Aorta (tissue), 5 donors: ENCODE results near the gene GPHN. TPM values are rescaled to one million over a fixed set of nuclear protein-coding genes. Genes with fewer than 3 reads are reported as not detected.

ENCODE experiments used
- ATAC-seq: fragments of 200-7000 bp; cut with Tn5 transposase; one replicate; pipeline ENCODE4 v1.9.1; 2022; ENCODE audit warnings: moderate library complexity; ENCODE audit not compliant: low FRiP score
- DNase-seq, 2 donors: peaks; one replicate each; pipeline ENCODE4 v3.0.0-alpha.2; 2020
- H3K27ac ChIP-seq, 2 donors: one replicate each; pipeline ENCODE4 v1.5.1; 2013; ENCODE audit warnings: low read length in 2 of 2, mild to moderate bottlenecking in 2 of 2, moderate library complexity in 2 of 2, control low read depth in 1 of 2, inconsistent platforms in 1 of 2, low read depth in 1 of 2
- H3K27me3 ChIP-seq, 2 donors: one replicate each; pipeline ENCODE4 v1.6.1; 2013; ENCODE audit warnings: control low read depth in 1 of 2, low read length in 1 of 2, mild to moderate bottlenecking in 1 of 2, moderate library complexity in 1 of 2; ENCODE audit not compliant: insufficient read depth in 2 of 2, control insufficient read depth in 1 of 2
- H3K36me3 ChIP-seq, 2 donors: one replicate each; pipeline ENCODE4 v1.6.1; 2013; ENCODE audit warnings: control low read depth in 1 of 2, low read length in 1 of 2, mild to moderate bottlenecking in 1 of 2; ENCODE audit not compliant: insufficient read depth in 2 of 2, control insufficient read depth in 1 of 2
- H3K4me1 ChIP-seq, 2 donors: one replicate each; pipeline ENCODE4 v1.6.1; 2013; ENCODE audit warnings: low read length in 2 of 2, control low read depth in 1 of 2, mild to moderate bottlenecking in 1 of 2, moderate library complexity in 1 of 2; ENCODE audit not compliant: insufficient read depth in 2 of 2, control insufficient read depth in 1 of 2
- H3K4me3 ChIP-seq, 2 donors: one replicate each; pipeline ENCODE4 v1.5.1; 2013; ENCODE audit warnings: low read length in 2 of 2, control low read depth in 1 of 2, mild to moderate bottlenecking in 1 of 2
- H3K9me3 ChIP-seq: one replicate; pipeline ENCODE4 v1.6.1; 2013; ENCODE audit warnings: mild to moderate bottlenecking, low read length; ENCODE audit not compliant: control insufficient read depth
- WGBS, 2 donors: extraction: QIAGEN DNeasy Blood & Tissue Kit; methylation state at CpG; one replicate each; pipeline ENCODE4 v1.1.7; 2013; 5-methylcytosine and 5-hydroxymethylcytosine counted together
- intact Hi-C, 2 donors: fragments of 100-400 bp; cut with DNase I; formaldehyde crosslinking; loops; one replicate each; pipeline versions ENCODE4 v1.14.2 to v1.15.0; 2022
- polyA plus RNA-seq, 2 donors: library from polyadenylated mRNA; stranded (reverse); fragments of 200-250 nt; gene quantifications; one replicate each; pipeline ENCODE4 v1.2.3, GENCODE V29; 2013
- total RNA-seq, 2 donors: library from RNA; stranded (reverse); fragmentation: NEBNext Ultra II Directional; extraction: Animal tissue kit (Norgen Biotek cat#: 25700); gene quantifications; one replicate each; pipeline ENCODE4 v1.2.1, GENCODE V29; 2021
- donor health status: healthy with polysubstance abuse.
- donor health status: Bipolar disorder and iron deficiency.
- donor health status: DM: no; HTN: no; CAD: no.
- donor health status: DM: no; HTN: no; CAD: no.
- donor health status: DM: yes; HTN: yes; CAD: no.

GPHN gene
- total and polyA plus RNA-seq, 4 donors, result 6.3 to 22.2 (median 14.4) TPM

DNA sequence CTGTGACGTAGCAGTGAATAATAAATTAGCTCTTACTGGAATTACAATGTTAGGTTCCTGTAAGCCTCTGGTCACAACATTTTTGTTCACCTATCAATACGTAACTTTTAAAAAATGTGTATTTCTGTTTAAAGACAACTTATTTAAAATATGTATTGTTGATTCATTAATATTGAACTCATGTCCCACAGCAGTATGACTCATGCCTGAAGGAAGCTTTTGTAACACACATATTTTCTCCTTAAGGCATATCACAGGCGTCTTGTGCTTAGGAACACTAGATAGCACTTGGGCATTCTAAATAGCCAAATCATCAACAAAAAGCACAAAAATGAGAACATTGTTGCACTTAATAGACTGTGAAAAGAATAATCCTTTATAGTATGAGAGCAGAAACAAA lies 92.5 kb downstream of the GPHN start:
- 88 to 91% methylated on average over 3 of the region's 3 CpGs for WGBS, 2 donors
- Histone ChIP-seq H3K36me3 (no peaks in the 10 kb centered on the region), H3K9me3 (no peaks in the 10 kb centered on the region), H3K27me3 (no peaks in the 10 kb centered on the region), H3K4me1 (no peaks in the 10 kb centered on the region), H3K27ac (no peak overlapping the region), H3K4me3 (no peak overlapping the region)
- intact Hi-C loops, result no loop called here
- DNase-seq (no peak), ATAC-seq (no peak)

DNA sequence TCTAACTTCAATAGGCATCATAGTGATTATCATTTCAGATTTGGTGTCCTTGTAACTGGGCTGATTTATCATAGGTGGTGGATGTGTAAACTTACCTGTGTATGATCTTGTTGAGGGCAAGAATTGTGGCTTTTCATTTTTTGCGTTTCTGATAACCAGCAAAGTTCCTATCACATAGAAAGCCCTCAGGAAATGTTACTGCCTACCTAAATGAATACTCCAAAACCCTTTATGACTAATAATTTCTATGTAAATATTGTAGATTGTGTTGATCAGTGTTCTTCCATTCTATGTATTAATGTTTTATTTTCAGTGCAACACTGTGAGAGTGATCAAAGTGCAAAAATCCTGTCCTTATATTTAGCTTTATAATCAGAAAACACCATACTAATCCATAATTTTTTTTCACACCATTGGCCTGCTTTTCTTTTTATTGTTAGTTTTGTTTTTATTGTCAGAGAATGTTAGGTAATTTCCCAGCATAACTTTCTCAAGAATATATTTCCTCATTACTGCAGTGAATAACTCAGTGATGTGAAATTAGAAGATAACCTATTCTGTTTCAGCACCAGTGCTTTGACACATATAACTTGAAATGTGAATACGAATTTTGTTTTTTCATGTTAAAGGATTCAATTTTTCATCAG lies 94.1 kb downstream of the GPHN start:
- 75 to 79% methylated on average over 2 of the region's 2 CpGs for WGBS, 2 donors
- Histone ChIP-seq H3K4me3 (no peak overlapping the region), H3K4me1 (no peaks in the 10 kb centered on the region), H3K36me3 (no peaks in the 10 kb centered on the region), H3K27me3 (no peaks in the 10 kb centered on the region), H3K27ac (no peak overlapping the region), H3K9me3 (no peaks in the 10 kb centered on the region)
- intact Hi-C loops, result no loop called here
- no peak for ATAC-seq
- DNase-seq, result no peak

DNA sequence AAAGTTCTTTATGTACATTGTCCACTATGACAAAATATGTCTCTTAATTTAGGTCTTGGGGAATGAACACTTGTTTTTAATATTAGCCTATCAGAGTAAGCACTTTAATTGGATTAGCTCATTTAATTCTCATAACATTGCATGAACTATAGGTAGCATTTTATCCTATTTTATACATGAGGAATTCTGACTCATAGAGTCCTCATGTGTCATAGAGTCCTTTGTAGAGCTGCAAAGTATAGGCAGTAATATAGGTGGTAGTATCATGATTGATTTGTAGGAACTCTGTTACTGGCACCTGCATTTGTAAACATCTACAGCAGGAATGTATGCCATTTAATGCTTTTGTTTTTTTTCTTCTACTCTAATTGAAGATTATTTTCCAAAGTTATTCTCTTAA lies 96.0 kb downstream of the GPHN start:
- intact Hi-C loops, result no loop called here
- Histone ChIP-seq H3K27me3 (no peaks in the 10 kb centered on the region), H3K4me1 (no peaks in the 10 kb centered on the region), H3K27ac (no peak overlapping the region), H3K9me3 (no peaks in the 10 kb centered on the region), H3K36me3 (no peaks in the 10 kb centered on the region), H3K4me3 (no peak overlapping the region)
- DNase-seq (no peak), ATAC-seq (no peak)

DNA sequence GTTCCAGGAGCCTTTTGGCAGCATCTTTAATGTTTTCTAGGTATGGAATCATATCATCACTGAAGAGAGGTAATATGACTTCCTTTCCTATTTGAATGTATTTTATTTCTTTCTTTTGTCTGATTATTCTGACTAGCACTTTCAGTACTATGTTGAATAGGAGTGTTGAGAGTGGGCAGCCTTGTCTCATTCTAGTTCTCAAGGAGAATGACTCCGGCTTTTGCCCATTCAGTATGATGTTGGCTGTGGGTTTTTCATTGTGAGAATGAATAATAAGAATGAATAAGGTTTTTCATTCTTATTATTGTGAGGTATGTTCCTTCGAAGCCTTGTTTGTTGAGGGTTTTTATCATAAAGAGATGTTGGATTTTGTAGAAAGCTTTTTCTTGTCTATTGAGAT lies 98.9 kb downstream of the GPHN start:
- no peak for ATAC-seq
- Histone ChIP-seq H3K27ac (no peak overlapping the region), H3K36me3 (no peaks in the 10 kb centered on the region), H3K9me3 (no peaks in the 10 kb centered on the region), H3K27me3 (no peaks in the 10 kb centered on the region), H3K4me1 (no peaks in the 10 kb centered on the region), H3K4me3 (no peak overlapping the region)
- intact Hi-C loops, result no loop called here
- 90 to 95% methylated on average over 2 of the region's 2 CpGs for WGBS, 2 donors
- no peak for DNase-seq

DNA sequence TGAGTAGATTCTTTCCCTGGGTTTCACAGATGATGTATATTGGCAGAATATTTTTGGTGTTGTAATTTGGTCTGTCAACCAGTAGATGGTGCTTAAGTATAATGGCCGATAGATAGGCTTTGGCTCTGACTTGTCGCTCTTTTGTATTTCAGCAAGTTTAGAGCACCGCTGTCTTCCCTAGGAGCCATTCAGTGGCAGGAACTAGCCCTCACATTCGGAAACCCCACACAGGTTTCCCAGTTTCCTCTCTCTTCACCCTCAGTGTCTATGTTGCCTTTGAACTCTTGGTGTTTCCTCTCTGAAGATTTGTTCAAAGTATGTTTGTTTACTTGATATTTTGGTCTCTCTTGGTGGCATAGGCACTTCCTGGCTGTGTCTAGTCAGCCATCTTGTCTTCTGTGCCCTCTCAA lies 102.2 kb downstream of the GPHN start:
- 72 to 78% methylated on average over 4 of the region's 4 CpGs for WGBS, 2 donors
- Histone ChIP-seq H3K27me3 (no peaks in the 10 kb centered on the region), H3K36me3 (no peaks in the 10 kb centered on the region), H3K27ac (no peak overlapping the region), H3K4me1 (no peaks in the 10 kb centered on the region), H3K9me3 (no peaks in the 10 kb centered on the region), H3K4me3 (no peak overlapping the region)
- ATAC-seq, result no peak
- DNase-seq, result no peak
- intact Hi-C loops, result no loop called here

DNA sequence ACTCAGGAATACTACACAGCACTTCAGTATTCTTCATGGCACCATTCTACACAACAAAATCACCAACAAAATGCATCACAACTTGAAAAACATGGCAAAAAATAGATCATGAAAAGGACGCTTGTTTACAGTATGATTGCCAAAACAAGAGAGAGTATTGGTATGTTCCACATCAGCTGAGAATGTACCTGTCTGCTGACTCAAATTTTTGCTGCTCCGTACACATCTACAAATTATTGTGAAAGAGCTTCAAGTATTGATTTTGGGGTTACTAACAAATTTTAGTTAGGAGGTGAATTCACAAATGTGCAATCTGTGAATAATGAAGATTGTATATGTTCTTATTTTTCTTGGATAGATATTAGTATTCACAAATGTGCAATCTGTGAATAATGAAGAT lies 105.4 kb downstream of the GPHN start:
- H3K9me3 ChIP-seq, result peaks cover 4% of the 10 kb centered on the region
- no peak for ATAC-seq
- WGBS, 2 donors, result 93 to 95% methylated on average over 2 of the region's 2 CpGs
- H3K27me3 ChIP-seq, result no peaks in the 10 kb centered on the region
- no peak for DNase-seq
- H3K36me3 ChIP-seq, result no peaks in the 10 kb centered on the region
- no peak overlapping the region for H3K27ac ChIP-seq
- intact Hi-C loops, result no loop called here
- no peak overlapping the region for H3K4me3 ChIP-seq
- no peaks in the 10 kb centered on the region for H3K4me1 ChIP-seq

DNA sequence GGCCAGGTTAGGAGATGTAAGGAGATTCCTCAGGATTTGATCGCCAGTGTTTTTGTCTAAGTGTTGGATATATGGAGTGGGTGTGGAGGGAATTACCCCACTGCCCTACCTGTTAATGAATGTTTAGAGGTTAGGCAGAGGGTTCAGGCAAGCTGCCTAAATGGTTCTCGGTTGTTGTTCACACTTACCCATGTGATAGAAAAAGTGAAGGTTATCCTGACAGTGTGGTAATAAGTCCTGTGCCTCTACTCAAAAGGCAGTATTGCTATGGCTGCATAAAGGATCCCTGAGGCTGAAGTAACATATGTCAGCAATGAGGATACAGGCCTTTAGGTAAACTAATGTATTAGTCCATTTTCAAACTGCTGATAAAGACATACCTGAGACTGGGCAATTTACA lies 112.0 kb downstream of the GPHN start:
- Histone ChIP-seq H3K9me3 (peaks cover 4% of the 10 kb centered on the region), H3K27me3 (no peaks in the 10 kb centered on the region), H3K27ac (no peak overlapping the region), H3K36me3 (no peaks in the 10 kb centered on the region), H3K4me1 (no peaks in the 10 kb centered on the region), H3K4me3 (no peak overlapping the region)
- DNase-seq (no peak), ATAC-seq (no peak)
- 98% methylated on average over 2 of the region's 2 CpGs for WGBS, 2 donors
- intact Hi-C loops, result no loop called here

DNA sequence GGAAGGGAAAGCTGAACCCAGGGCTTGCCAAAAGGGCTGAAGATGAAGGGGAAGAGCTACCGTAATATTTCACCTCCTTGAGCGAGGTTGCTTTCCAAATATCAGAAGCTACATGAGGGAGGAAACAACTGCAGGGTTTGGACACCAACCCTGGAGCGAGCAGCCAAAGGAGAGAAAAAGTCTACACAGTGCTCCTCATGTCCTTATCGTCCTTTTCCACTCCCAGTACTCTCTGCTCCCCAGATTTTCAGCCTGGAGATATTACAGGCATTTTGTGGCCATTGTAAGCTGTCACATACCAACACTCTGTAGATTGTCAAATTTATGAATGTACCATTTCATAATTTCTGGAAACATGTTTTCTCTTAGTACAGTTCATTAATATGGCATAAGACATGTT lies 115.9 kb downstream of the GPHN start:
- intact Hi-C loops, result no loop called here
- no peak for DNase-seq
- Histone ChIP-seq H3K4me1 (no peaks in the 10 kb centered on the region), H3K27me3 (no peaks in the 10 kb centered on the region), H3K27ac (no peak overlapping the region), H3K4me3 (no peak overlapping the region), H3K9me3 (no peaks in the 10 kb centered on the region), H3K36me3 (no peaks in the 10 kb centered on the region)
- 78 to 86% methylated on average over 4 of the region's 4 CpGs for WGBS, 2 donors
- no peak for ATAC-seq

DNA sequence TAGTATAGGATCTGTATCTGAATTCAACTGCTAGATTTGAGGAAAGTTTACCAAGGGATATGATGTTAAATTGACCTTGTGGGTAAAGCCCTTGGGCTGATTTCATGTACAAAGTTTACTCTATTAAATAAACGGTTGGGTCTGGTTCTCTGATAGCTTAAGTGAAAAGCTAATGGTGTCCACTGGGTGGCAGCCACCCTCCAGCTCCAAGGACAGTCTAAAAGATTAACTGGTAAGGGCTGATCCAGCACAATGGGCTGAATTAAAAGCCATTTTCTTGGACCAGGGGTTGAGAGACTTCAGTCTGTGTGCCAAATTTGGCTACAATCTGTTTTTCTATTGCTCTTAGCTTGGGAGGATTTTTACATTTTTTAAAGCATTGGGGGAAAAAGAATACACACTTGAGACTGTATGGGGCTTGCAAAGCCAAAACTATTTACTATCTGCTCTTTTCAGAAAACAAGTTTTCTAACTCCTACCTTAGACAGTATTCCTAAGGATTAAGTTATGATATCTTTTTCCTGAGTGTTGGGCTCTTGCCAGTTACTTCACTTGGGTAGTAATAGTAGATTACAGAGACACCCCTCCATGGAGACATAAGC lies 116.5 kb downstream of the GPHN start:
- no peaks in the 10 kb centered on the region for H3K36me3 ChIP-seq
- ATAC-seq, result peak; percentile 87
- no peaks in the 10 kb centered on the region for H3K4me1 ChIP-seq
- no peak overlapping the region for H3K4me3 ChIP-seq
- intact Hi-C loops, result no loop called here
- peak in 1 of 2 donors; percentile 55 for DNase-seq
- H3K27ac ChIP-seq, result no peak overlapping the region
- H3K27me3 ChIP-seq, result no peaks in the 10 kb centered on the region
- H3K9me3 ChIP-seq, result no peaks in the 10 kb centered on the region
- 1 to 3% methylated on average over 1 of the region's 1 CpG for WGBS, 2 donors
